Tibial nerve (tissue), 4 donors: ENCODE results near the gene MRPS22. TPM values are rescaled to one million over a fixed set of nuclear protein-coding genes. Genes with fewer than 3 reads are reported as not detected.

ENCODE experiments used
- DNase-seq, 2 donors: peaks; one replicate each; pipeline ENCODE4 v3.0.0-alpha.2; 2019; ENCODE audit warnings: low spot score in 2 of 2
- H3K27ac ChIP-seq, 4 donors: fragments of 200-600 bp; sonication (generic) in 3 of 4; one replicate each; pipeline ENCODE4 v1.5.1; 2017 to 2019; ENCODE audit warnings: mild to moderate bottlenecking in 1 of 4
- H3K27me3 ChIP-seq, 2 donors: fragments of 200-600 bp; sonication (generic) in 1 of 2; one replicate each; pipeline versions ENCODE4 v1.5.1 to v1.6.0; 2017 to 2019
- H3K36me3 ChIP-seq, 3 donors: fragments of 200-600 bp; sonication (generic); one replicate each; pipeline ENCODE4 v1.5.1; 2018 to 2019
- H3K4me1 ChIP-seq, 4 donors: fragments of 200-600 bp; sonication (generic) in 3 of 4; one replicate each; pipeline ENCODE4 v1.5.1; 2017 to 2019
- H3K4me3 ChIP-seq, 4 donors: fragments of 200-600 bp; sonication (generic) in 3 of 4; one replicate each; pipeline ENCODE4 v1.5.1; 2017 to 2019; ENCODE audit warnings: mild to moderate bottlenecking in 1 of 4, moderate library complexity in 1 of 4
- H3K9me3 ChIP-seq, 4 donors: fragments of 200-600 bp; sonication (generic) in 3 of 4; one replicate each; pipeline ENCODE4 v1.5.1; 2017 to 2019
- EP300 ChIP-seq, 2 donors: sonication (generic); formaldehyde crosslinking; IDR thresholded peaks; one replicate each; pipeline ENCODE4 v1.6.1; 2017; ENCODE audit warnings: antibody characterized with exemption in 2 of 2, mild to moderate bottlenecking in 1 of 2
- POLR2A ChIP-seq, 2 donors: fragments of 450-650 bp; IDR thresholded peaks; one replicate each; pipeline ENCODE4 v1.6.1; 2017; ENCODE audit warnings: antibody characterized with exemption in 2 of 2, mild to moderate bottlenecking in 2 of 2, moderate library complexity in 2 of 2
- WGBS, 2 donors: methylation state at CpG; one replicate each; pipeline ENCODE4 v1.1.5; 2018; 5-methylcytosine and 5-hydroxymethylcytosine counted together
- total RNA-seq, 4 donors: library from RNA; depleted of rRNA; stranded (reverse); fragments of >200 nt; gene quantifications; one replicate each; pipeline ENCODE4 v1.1.0, GENCODE V29; 2016
- TF ChIP-seq, protein P1 (sequence below), 5 experiments: fragments of 200-600 bp in 3 of 5; fragments of 450-650 bp in 2 of 5; sonication (generic) in 3 of 5; IDR thresholded peaks; one replicate each; pipeline ENCODE4 v1.5.1; 2016 to 2019; ENCODE audit warnings: antibody characterized with exemption in 5 of 5, mild to moderate bottlenecking in 3 of 5, moderate library complexity in 2 of 5

The MRPS22 gene
- total RNA-seq, 4 donors from 2014 or later: 37.7 to 50.7 (median 46.4) TPM

DNA sequence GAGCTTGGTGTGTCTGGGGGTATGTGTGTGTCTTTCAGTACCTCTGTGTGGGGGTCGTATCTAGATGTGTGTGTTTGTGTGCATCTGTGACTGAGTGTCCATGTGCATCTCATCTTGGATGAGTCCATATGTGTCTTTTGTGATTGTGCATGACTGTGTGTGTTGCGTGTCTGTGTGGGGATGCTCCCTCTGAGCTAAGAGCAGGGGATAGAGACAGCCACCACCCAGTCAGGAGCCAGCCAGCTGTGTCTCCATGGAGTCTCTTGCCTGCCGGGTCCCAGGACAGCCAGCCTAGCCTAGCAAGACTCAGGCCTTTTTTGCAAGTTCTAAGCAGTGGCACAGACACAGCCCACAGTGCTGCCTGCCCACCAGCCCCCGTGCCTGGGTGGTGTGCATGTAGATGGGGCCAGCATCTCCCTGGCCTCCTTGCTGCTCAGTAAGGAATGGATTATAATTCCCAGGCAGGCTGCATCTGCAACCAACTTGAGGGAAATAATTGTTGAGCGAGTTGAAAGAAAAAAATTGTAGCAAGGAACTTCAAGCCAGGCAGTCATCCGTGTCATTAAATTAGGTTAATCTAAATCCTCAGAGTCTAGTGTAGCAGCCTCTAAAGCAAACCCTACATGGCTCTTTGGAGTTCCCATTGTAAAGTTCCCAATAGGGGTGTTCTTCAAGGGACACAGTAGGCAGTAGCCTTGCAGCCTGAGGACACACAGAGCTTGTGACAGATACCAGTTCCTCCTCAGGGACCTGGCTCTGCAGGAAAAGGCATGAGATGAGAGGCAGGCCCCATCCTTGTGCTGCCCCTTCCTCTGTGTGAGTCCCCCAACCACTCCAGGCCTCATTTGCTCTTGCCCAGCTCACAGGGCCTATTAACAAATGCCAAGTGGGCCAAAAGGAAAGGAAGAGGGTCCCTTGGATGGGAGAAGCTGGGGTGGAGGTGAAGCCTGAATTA, 35.9 kb upstream of the MRPS22 start:
- no peak overlapping the region for H3K27ac ChIP-seq
- no peaks in the 10 kb centered on the region for H3K9me3 ChIP-seq
- TF ChIP-seq EP300 (IDR thresholded peaks at IDR 0.05) (no peak), POLR2A (IDR thresholded peaks at IDR 0.05) (no peak)
- TF ChIP-seq, protein P1, sequence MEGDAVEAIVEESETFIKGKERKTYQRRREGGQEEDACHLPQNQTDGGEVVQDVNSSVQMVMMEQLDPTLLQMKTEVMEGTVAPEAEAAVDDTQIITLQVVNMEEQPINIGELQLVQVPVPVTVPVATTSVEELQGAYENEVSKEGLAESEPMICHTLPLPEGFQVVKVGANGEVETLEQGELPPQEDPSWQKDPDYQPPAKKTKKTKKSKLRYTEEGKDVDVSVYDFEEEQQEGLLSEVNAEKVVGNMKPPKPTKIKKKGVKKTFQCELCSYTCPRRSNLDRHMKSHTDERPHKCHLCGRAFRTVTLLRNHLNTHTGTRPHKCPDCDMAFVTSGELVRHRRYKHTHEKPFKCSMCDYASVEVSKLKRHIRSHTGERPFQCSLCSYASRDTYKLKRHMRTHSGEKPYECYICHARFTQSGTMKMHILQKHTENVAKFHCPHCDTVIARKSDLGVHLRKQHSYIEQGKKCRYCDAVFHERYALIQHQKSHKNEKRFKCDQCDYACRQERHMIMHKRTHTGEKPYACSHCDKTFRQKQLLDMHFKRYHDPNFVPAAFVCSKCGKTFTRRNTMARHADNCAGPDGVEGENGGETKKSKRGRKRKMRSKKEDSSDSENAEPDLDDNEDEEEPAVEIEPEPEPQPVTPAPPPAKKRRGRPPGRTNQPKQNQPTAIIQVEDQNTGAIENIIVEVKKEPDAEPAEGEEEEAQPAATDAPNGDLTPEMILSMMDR (IDR thresholded peaks at IDR 0.05): no peak
- no peak overlapping the region for H3K4me3 ChIP-seq
- no peaks in the 10 kb centered on the region for H3K27me3 ChIP-seq
- no peaks in the 10 kb centered on the region for H3K4me1 ChIP-seq
- H3K36me3 ChIP-seq: no peaks in the 10 kb centered on the region
- no peak for DNase-seq
- 89 to 93% methylated on average over 5 to 6 of the region's 6 CpGs for WGBS, 2 donors

DNA sequence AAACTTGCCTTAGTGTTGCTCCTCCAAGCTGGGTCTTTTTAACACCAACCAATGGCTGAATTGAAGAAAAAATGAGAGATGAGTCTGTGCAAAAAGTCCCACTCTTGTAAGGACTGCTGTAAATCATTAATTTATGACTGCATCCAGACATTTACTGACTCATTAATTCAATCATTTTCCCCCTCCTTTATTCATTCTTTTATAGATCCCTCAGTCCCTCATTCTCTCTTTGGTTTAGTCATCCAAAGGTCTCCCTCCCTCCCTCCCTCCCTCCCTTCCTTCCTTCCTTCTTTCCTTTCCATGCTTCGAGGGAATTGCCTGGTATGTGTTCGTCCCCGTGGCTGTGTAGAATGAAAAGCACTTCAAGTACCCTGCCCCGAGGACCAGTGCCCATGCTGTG, 35.3 kb upstream of the MRPS22 start:
- Histone ChIP-seq H3K9me3 (no peaks in the 10 kb centered on the region), H3K36me3 (no peaks in the 10 kb centered on the region), H3K27me3 (no peaks in the 10 kb centered on the region), H3K4me3 (no peak overlapping the region), H3K4me1 (no peaks in the 10 kb centered on the region), H3K27ac (no peak overlapping the region)
- TF ChIP-seq POLR2A (IDR thresholded peaks at IDR 0.05) (no peak), EP300 (IDR thresholded peaks at IDR 0.05) (no peak)
- TF ChIP-seq, protein P1 (IDR thresholded peaks at IDR 0.05): no peak
- no peak for DNase-seq
- 35 to 39% methylated on average over 4 of the region's 4 CpGs for WGBS, 2 donors

DNA sequence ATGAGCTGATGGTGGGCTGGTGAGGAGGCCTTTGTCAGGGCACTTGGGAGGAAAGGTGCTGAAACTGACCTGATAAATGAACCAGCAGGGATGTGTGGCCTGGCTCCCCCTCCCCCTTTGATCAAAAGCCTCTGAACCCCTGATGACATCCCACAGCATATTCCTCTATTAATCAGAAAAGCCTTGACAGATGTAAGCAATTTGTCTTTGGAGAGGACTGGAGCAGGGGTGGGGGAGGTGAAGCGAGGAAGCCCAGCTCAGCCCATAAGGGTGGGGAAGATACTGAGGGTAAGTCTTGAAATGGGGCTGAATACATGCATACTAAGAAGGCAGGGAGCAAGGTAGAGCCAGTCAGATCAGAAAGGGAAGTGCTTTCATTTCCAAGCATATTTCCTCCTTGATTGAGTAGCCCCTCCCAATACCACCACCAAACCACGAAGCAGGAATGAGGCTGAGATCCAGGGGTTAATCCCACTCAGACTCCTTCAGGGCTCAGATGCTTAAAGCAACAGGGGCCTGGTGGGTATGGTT, 34.7 kb upstream of the MRPS22 start:
- no peaks in the 10 kb centered on the region for H3K4me1 ChIP-seq
- H3K27me3 ChIP-seq: no peaks in the 10 kb centered on the region
- H3K36me3 ChIP-seq: no peaks in the 10 kb centered on the region
- whole genome bisulfite sequencing, 2 donors: 42 to 66% methylated on average over 2 of the region's 2 CpGs
- DNase-seq: no peak
- H3K27ac ChIP-seq: no peak overlapping the region
- no peak for TF ChIP-seq EP300 (IDR thresholded peaks at IDR 0.05)
- TF ChIP-seq, protein P1 (IDR thresholded peaks at IDR 0.05): no peak
- TF ChIP-seq POLR2A (IDR thresholded peaks at IDR 0.05): no peak
- H3K9me3 ChIP-seq: no peaks in the 10 kb centered on the region
- no peak overlapping the region for H3K4me3 ChIP-seq

DNA sequence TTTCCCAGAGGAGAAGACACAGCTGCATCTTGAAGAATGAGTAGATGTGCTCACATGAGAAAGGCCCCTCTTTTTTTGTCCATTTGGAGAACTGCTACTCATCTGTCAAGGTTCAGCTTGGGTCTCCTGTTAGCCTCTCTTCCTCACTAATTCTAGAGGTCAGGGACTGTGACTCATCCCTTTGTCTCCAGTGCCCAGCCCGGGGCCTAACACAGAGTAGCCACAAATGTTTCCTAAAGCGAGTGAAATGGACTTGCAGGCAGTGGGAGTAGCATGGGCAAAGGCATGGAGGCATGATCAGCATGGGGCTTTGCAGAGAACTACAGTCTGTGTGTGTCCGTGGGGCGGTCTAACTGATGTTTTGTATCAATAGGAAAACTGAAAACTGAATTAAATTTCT, 33.9 kb upstream of the MRPS22 start:
- H3K9me3 ChIP-seq: no peaks in the 10 kb centered on the region
- H3K4me3 ChIP-seq: no peak overlapping the region
- H3K27ac ChIP-seq: peak overlapping the region in 1 of 4 donors; percentile 10
- no peak for TF ChIP-seq EP300 (IDR thresholded peaks at IDR 0.05)
- TF ChIP-seq, protein P1 (IDR thresholded peaks at IDR 0.05): no peak
- no peak for TF ChIP-seq POLR2A (IDR thresholded peaks at IDR 0.05)
- no peaks in the 10 kb centered on the region for H3K4me1 ChIP-seq
- WGBS, 2 donors: 71 to 77% methylated on average over 4 of the region's 4 CpGs
- H3K36me3 ChIP-seq: no peaks in the 10 kb centered on the region
- no peak for DNase-seq
- H3K27me3 ChIP-seq: peaks cover 0 to 1% of the 10 kb centered on the region in 2 donors

DNA sequence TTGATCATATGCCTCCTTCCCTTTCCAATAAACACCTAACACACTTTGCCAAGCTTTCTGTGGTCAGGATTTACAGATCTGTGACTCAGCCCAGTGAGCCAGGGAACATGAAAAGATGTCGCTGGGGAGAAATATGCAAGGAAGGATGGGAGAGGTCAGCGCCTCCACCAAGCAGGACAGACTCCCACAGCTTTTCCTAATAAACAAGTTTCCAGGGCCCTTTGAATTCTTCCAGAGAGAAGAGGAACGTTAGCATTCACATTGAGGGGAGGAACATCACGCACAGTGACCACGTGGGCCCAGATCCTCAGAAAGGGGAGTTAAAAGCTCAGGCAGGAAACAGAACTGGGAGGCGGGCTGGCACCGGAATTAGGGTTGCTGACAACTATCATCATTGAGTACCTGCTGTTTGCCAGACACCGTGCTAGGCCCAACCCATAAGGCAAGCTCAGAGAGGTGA, 33.3 kb upstream of the MRPS22 start:
- no peak for DNase-seq
- Histone ChIP-seq H3K4me1 (no peaks in the 10 kb centered on the region), H3K9me3 (no peaks in the 10 kb centered on the region), H3K36me3 (no peaks in the 10 kb centered on the region), H3K4me3 (no peak overlapping the region), H3K27ac (no peak overlapping the region), H3K27me3 (peaks cover 0 to 6% of the 10 kb centered on the region in 2 donors)
- WGBS, 2 donors: 67 to 74% methylated on average over 8 of the region's 8 CpGs
- TF ChIP-seq EP300 (IDR thresholded peaks at IDR 0.05): no peak
